WTC11 (cell line): ENCODE results near the gene RASGRP3. TPM values are rescaled to one million over a fixed set of nuclear protein-coding genes. Genes with fewer than 3 reads are reported as not detected.

Experiments used
- ATAC-seq: fragments of 200-7000 bp; cut with Tn5 transposase; 2 replicates; pipeline ENCODE4 v1.10.0; 2021; ENCODE audit warnings: mild to moderate bottlenecking, moderate library complexity
- CTCF ChIA-PET: fragments of 300-600 bp; sonication (Branson Sonifier 250); formaldehyde crosslinking; loops from one replicate; lab custom pipeline; 2021; ENCODE audit warnings: antibody characterized with exemption; lab: Charles Lee
- POLR2A ChIA-PET: fragments of 350-600 bp; sonication (Branson Sonifier 250); formaldehyde crosslinking; loops from one replicate; lab custom pipeline; 2021; ENCODE audit warnings: antibody characterized with exemption; lab: Charles Lee
- DNase-seq: peaks from one replicate; pipeline ENCODE4 v3.0.0; 2021; ENCODE audit warnings: low spot score
- H3K27ac Mint-ChIP-seq: 2 replicates; pipeline ENCODE4 v1.8.0; 2021; ENCODE audit warnings: mixed read lengths
- H3K27me3 Mint-ChIP-seq: 2 replicates; pipeline ENCODE4 v1.8.0; 2021; ENCODE audit warnings: low read depth, mild to moderate bottlenecking, moderate library complexity, mixed read lengths
- H3K36me3 Mint-ChIP-seq: 2 replicates; pipeline ENCODE4 v1.8.0; 2021; ENCODE audit warnings: mixed read lengths
- H3K4me1 Mint-ChIP-seq: 2 replicates; pipeline ENCODE4 v1.8.0; 2022; ENCODE audit warnings: mixed read lengths
- H3K4me3 Mint-ChIP-seq: 2 replicates; pipeline ENCODE4 v1.8.0; 2021; ENCODE audit warnings: mild to moderate bottlenecking, moderate library complexity, mixed read lengths
- H3K9me3 Mint-ChIP-seq: 2 replicates; pipeline ENCODE4 v1.8.0; 2021; ENCODE audit warnings: mixed read lengths
- AR ChIP-seq: fragments of 250-450 bp; sonication (Bioruptor Pico); IDR thresholded peaks from 2 replicates; pipeline ENCODE4 v1.9.0; 2021; ENCODE audit warnings: mild to moderate bottlenecking
- ARID4B ChIP-seq: sonication (generic); formaldehyde crosslinking; IDR thresholded peaks from 2 replicates; pipeline ENCODE4 v1.8.0; 2023; ENCODE audit warnings: missing genetic modification reagents, mild to moderate bottlenecking, borderline replicate concordance
- CDX4 ChIP-seq: fragments of 250-450 bp; sonication (Bioruptor Pico); IDR thresholded peaks from 2 replicates; pipeline ENCODE4 v1.9.0; 2021; ENCODE audit warnings: moderate library complexity, mild to moderate bottlenecking, inconsistent platforms, borderline replicate concordance
- CREM ChIP-seq: sonication (generic); formaldehyde crosslinking; IDR thresholded peaks from 2 replicates; pipeline ENCODE4 v1.8.1; 2022; ENCODE audit warnings: mild to moderate bottlenecking, missing genetic modification reagents, moderate library complexity
- ERG ChIP-seq: fragments of 250-450 bp; sonication (Bioruptor Pico); IDR thresholded peaks from 2 replicates; pipeline ENCODE4 v1.8.0; 2021; ENCODE audit warnings: mild to moderate bottlenecking
- FOXJ3 ChIP-seq: sonication (generic); formaldehyde crosslinking; IDR thresholded peaks from 2 replicates; pipeline ENCODE4 v1.9.0; 2021; ENCODE audit warnings: missing genetic modification reagents, mild to moderate bottlenecking, borderline replicate concordance
- GRHL2 ChIP-seq: fragments of 250-450 bp; sonication (Bioruptor Pico); IDR thresholded peaks from 2 replicates; pipeline ENCODE4 v1.8.0; 2022; ENCODE audit warnings: mild to moderate bottlenecking, moderate library complexity; ENCODE audit not compliant: insufficient replicate concordance, severe bottlenecking
- JAZF1 ChIP-seq: fragments of 250-450 bp; sonication (Bioruptor Pico); IDR thresholded peaks from 2 replicates; pipeline ENCODE4 v1.9.0; 2021; ENCODE audit warnings: moderate library complexity, mild to moderate bottlenecking, inconsistent platforms
- MLX ChIP-seq: sonication (generic); formaldehyde crosslinking; IDR thresholded peaks from 2 replicates; pipeline ENCODE4 v1.8.1; 2023; ENCODE audit warnings: mild to moderate bottlenecking, missing genetic modification reagents, moderate library complexity
- MXD4 ChIP-seq: fragments of 250-450 bp; sonication (Bioruptor Pico); IDR thresholded peaks from 2 replicates; pipeline ENCODE4 v1.8.0; 2021; ENCODE audit warnings: mild to moderate bottlenecking, moderate library complexity, borderline replicate concordance
- RORB ChIP-seq: fragments of 250-450 bp; sonication (Bioruptor Pico); IDR thresholded peaks from 2 replicates; pipeline ENCODE4 v1.9.0; 2021; ENCODE audit warnings: mild to moderate bottlenecking
- SOX15 ChIP-seq: fragments of 250-450 bp; sonication (Bioruptor Pico); IDR thresholded peaks from 2 replicates; pipeline ENCODE4 v1.9.0; 2021; ENCODE audit warnings: mild to moderate bottlenecking
- SP1 ChIP-seq: sonication (generic); formaldehyde crosslinking; conservative IDR thresholded peaks from 2 replicates; pipeline ENCODE4 v1.8.1; 2022; ENCODE audit warnings: missing genetic modification reagents
- TCF7 ChIP-seq: sonication (generic); formaldehyde crosslinking; IDR thresholded peaks from 2 replicates; pipeline ENCODE4 v1.8.0; 2022; ENCODE audit warnings: mild to moderate bottlenecking, low read depth, missing genetic modification reagents, moderate library complexity
- TEAD1 ChIP-seq: sonication (generic); formaldehyde crosslinking; IDR thresholded peaks from 2 replicates; pipeline ENCODE4 v1.8.0; 2022; ENCODE audit warnings: mild to moderate bottlenecking, missing genetic modification reagents
- TEAD4 ChIP-seq: sonication (generic); formaldehyde crosslinking; IDR thresholded peaks from 2 replicates; pipeline ENCODE4 v1.8.0; 2022; ENCODE audit warnings: mild to moderate bottlenecking, missing genetic modification reagents
- ZNF219 ChIP-seq: sonication (generic); formaldehyde crosslinking; IDR thresholded peaks from 2 replicates; pipeline ENCODE4 v1.8.0; 2023; ENCODE audit warnings: missing genetic modification reagents, mild to moderate bottlenecking, borderline replicate concordance
- ZNF263 ChIP-seq: sonication (generic); formaldehyde crosslinking; IDR thresholded peaks from 2 replicates; pipeline ENCODE4 v1.8.1; 2022; ENCODE audit warnings: low read depth, mild to moderate bottlenecking, moderate library complexity, missing genetic modification reagents
- ZNF281 ChIP-seq: sonication (generic); formaldehyde crosslinking; IDR thresholded peaks from 2 replicates; pipeline ENCODE4 v1.8.0; 2023; ENCODE audit warnings: mild to moderate bottlenecking, missing genetic modification reagents
- ZNF396 ChIP-seq: fragments of 250-450 bp; sonication (Bioruptor Pico); IDR thresholded peaks from 2 replicates; pipeline ENCODE4 v1.8.0; 2021; ENCODE audit warnings: mild to moderate bottlenecking, moderate library complexity, borderline replicate concordance
- ZNF416 ChIP-seq: fragments of 250-450 bp; sonication (Bioruptor Pico); IDR thresholded peaks from 2 replicates; pipeline ENCODE4 v1.9.0; 2021; ENCODE audit warnings: mild to moderate bottlenecking, inconsistent platforms
- total RNA-seq: library from RNA; stranded (reverse); gene quantifications from 3 replicates; pipeline ENCODE4 v1.2.3, GENCODE V29; 2021

The RASGRP3 gene
- total RNA-seq, 1 experiment from 2014 or later = 0.11 TPM

GRCh38 chr2:33518200-33518599, 41.8 kb downstream of the RASGRP3 start (continued):
- TF ChIP-seq MLX (CRISPR knock-in tag) (no peak), CDX4 (no peak), TEAD1 (CRISPR knock-in tag) (no peak), SP1 (no peak), ZNF219 (CRISPR knock-in tag) (no peak), ZNF416 (CRISPR knock-in tag) (no peak), JAZF1 (CRISPR knock-in tag) (no peak), ZNF396 (no peak), ZNF281 (no peak), ARID4B (CRISPR knock-in tag) (no peak)

GRCh38 chr2:33518929-33519328, 42.5 kb downstream of the RASGRP3 start:
- H3K9me3 Mint-ChIP-seq = no peaks in the 10 kb centered on the region
- DNase-seq (no peak), ATAC-seq (no peak)
- H3K27me3 Mint-ChIP-seq = no peaks in the 10 kb centered on the region
- no peaks in the 10 kb centered on the region for H3K36me3 Mint-ChIP-seq
- H3K4me3 Mint-ChIP-seq = no peak overlapping the region
- CTCF ChIA-PET = no interaction called here
- H3K4me1 Mint-ChIP-seq = peaks cover 5% of the 10 kb centered on the region
- POLR2A ChIA-PET = no interaction called here
- TF ChIP-seq TEAD4 (CRISPR knock-in tag) = no peak
- no peak for TF ChIP-seq MXD4 (CRISPR knock-in tag)
- TF ChIP-seq MLX (CRISPR knock-in tag) = no peak
- TF ChIP-seq, all 79 proteins: peak for 0
- no peak overlapping the region for H3K27ac Mint-ChIP-seq

- H3K9me3 Mint-ChIP-seq = no peaks in the 10 kb centered on the region
- H3K4me1 Mint-ChIP-seq = peaks cover 5% of the 10 kb centered on the region
- POLR2A ChIA-PET = no interaction called here
- TF ChIP-seq SP1 (no peak), FOXJ3 (no peak), RORB (CRISPR knock-in tag) (no peak), AR (CRISPR knock-in tag) (no peak), SOX15 (CRISPR knock-in tag) (no peak), TCF7 (CRISPR knock-in tag) (no peak), ZNF263 (CRISPR knock-in tag) (no peak), GRHL2 (CRISPR knock-in tag) (no peak), ERG (CRISPR knock-in tag) (no peak), CREM (CRISPR knock-in tag) (no peak)
- H3K27me3 Mint-ChIP-seq = no peaks in the 10 kb centered on the region
- no peak for DNase-seq
- H3K4me3 Mint-ChIP-seq = no peak overlapping the region
- CTCF ChIA-PET = no interaction called here
- ATAC-seq = no peak
- no peak overlapping the region for H3K27ac Mint-ChIP-seq
- H3K36me3 Mint-ChIP-seq = no peaks in the 10 kb centered on the region
Observed at GRCh38 chr2:33521791-33522281, 45.4 kb downstream of the RASGRP3 start.
